ENCODE data around the gene LRRC23.
"Not testable (repeated sequence)": the region's sequence is repeated elsewhere in the genome, so short reads cannot be mapped to it uniquely, and the experiment has no call there.

Gene LRRC23, protein sequence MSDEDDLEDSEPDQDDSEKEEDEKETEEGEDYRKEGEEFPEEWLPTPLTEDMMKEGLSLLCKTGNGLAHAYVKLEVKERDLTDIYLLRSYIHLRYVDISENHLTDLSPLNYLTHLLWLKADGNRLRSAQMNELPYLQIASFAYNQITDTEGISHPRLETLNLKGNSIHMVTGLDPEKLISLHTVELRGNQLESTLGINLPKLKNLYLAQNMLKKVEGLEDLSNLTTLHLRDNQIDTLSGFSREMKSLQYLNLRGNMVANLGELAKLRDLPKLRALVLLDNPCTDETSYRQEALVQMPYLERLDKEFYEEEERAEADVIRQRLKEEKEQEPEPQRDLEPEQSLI

DNA sequence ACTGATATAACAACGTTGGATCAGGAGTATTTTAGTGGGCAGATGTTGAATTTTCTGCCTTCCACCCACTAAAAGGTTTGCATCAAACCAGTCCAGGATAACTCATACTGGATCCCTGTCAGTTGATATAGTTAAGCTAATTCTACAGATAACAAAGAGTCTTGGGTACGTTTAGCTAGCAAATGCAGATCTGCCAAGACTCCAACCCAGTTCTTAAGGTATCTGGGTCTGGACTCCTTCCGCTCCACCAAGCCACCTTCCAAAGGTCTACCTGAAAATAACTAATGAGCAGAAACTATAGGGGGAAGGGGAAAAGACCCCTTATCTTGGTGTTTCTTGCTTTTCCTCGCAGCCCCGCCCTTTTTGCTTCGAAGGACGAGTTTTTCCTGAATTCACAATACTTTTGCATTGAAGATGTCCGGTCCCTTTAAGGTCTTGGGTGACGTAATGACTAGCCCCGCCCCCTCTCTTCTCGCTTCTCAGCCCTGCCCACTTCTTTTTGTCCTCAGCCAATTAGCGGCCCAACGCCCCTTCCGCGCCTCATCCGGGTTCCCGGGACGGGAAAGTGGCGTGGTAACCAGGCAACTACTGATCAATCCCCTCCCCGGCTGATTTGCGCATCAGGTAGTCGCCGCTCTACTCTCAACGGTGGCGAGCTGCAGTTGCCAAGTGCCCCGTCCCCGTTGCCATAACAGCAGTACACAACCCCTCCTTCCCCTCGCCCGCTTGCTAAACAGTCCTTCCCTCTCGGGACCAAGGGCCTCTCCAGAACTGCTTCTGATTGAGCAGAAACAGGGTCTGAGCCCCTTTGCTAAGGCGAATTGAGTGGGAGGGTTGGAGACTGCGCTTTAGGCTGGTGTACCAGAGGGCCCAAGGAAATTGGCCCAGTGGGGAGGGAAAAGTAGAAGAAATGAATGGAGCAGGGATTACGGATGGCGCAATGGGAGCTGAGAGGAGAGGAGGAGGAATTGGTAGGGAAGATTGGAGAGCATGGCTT lies at the start of gene LRRC23:
LRRC23 (plus strand) TSS at position 543 of the 997 bp plus-strand sequence. CDS start 812 bp downstream, outside the sequence.
- H3K4me3 ChIP-seq (ENCODE audit: low read depth, low read length), result peak within 1 kb of the TSS; percentile 58

DNA sequence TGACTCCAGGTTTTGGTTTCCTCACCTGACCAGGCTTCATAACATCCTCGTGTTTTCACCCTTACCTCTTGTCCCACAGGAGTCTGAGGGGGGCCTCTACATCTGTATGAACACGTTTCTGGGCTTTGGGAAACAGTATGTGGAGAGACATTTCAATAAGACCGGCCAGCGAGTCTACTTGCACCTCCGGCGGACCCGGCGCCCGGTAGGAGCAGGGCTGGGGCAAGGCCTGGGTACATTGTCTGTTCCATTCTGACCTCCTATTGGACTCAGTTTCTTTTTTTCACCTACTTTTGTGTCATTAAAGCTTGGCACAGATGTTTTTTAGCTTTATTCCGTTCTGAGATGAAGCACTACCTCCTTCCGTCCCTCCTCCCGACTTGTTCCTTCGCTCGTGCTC lies 49.3 kb upstream of the LRRC23 start:
- H3K4me3 ChIP-seq (ENCODE audit: low read depth, low read length), result no peak overlapping the region

DNA sequence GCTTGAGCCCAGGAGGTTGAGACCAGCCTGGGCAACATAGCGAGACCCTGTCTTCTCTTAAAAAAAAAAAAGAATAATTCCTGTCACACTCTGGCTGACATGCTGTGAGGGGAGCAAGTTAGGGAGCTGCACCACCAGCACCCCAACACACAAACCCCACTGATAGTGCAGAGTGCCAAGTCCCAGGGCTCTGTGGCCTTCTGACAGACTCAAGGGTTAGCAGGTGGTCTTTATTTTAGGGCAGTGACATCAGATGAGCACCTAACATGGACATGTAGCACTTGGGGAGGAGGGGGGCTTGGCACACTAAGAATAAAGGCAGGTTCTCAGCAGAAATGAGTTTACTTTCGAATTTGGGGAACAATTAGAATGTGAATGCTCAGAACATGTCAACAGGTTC lies 45.8 kb upstream of the LRRC23 start:
- no peak overlapping the region for H3K4me3 ChIP-seq (ENCODE audit: low read depth, low read length)

DNA sequence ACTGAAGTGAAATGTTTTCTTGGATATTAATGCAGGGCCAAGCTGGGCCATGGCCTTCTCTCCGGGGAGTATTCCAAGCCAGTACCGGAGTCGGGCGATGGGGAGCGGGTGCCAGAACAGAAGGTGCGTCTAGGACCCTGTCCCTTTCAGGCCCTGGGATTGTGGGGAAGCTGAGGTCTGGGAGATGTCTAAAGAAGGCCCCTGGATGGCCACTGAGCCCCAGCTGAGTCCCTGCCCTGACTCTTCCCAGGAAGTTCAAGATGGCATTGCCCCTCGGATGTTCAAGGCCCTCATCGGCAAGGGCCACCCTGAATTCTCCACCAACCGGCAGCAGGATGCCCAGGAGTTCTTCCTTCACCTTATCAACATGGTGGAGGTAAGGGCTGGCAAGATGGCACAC lies 44.5 kb upstream of the LRRC23 start:
- no peak overlapping the region for H3K4me3 ChIP-seq (ENCODE audit: low read depth, low read length)

DNA sequence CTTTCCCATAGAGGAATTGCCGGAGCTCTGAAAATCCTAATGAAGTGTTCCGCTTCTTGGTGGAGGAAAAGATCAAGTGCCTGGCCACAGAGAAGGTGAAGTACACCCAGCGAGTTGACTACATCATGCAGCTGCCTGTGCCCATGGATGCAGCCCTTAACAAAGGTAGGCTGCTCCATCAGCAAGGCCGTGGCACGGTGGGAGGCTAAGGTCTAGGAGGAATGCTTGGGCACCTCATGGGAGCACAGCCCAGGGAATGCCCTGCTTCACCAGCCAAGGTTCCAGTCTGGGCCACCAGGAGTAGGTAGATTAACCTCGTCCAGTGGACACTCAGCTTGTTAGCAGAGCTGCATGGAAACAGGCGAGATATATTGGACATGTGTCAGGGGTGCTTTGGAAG lies 43.7 kb upstream of the LRRC23 start:
- no peak overlapping the region for H3K4me3 ChIP-seq (ENCODE audit: low read depth, low read length)

DNA sequence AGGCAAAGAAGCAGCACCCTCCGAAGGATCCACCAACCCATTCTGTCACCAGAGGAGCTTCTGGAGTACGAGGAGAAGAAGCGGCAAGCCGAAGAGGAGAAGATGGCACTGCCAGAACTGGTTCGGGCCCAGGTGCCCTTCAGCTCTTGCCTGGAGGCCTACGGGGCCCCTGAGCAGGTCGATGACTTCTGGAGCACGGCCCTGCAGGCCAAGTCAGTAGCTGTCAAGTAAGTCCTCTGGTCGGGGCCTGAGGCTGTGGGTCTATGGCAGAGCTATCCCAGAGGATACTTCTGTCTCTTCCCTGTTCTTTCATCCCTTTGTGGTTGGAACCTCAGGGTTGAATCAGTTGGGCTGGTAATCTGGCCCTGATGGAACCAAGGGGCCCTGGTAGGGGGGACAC lies 43.2 kb upstream of the LRRC23 start:
- H3K4me3 ChIP-seq (ENCODE audit: low read depth, low read length), result no peak overlapping the region

DNA sequence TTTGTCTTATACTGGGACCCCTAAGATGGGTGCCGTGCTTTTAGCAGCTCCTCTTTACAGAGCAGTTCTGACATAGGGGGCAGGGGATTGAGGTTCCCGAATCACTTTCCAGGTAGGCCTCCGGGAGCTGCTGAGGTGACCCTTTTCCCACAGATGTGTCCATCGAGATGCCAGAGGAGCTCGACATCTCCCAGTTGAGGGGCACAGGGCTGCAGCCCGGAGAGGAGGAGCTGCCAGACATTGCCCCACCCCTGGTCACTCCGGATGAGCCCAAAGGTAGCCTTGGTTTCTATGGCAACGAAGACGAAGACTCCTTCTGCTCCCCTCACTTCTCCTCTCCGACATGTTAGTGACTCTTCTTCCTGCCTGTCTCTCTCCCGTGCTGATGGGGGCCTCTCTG lies 41.6 kb upstream of the LRRC23 start:
- no peak overlapping the region for H3K4me3 ChIP-seq (ENCODE audit: low read depth, low read length)

DNA sequence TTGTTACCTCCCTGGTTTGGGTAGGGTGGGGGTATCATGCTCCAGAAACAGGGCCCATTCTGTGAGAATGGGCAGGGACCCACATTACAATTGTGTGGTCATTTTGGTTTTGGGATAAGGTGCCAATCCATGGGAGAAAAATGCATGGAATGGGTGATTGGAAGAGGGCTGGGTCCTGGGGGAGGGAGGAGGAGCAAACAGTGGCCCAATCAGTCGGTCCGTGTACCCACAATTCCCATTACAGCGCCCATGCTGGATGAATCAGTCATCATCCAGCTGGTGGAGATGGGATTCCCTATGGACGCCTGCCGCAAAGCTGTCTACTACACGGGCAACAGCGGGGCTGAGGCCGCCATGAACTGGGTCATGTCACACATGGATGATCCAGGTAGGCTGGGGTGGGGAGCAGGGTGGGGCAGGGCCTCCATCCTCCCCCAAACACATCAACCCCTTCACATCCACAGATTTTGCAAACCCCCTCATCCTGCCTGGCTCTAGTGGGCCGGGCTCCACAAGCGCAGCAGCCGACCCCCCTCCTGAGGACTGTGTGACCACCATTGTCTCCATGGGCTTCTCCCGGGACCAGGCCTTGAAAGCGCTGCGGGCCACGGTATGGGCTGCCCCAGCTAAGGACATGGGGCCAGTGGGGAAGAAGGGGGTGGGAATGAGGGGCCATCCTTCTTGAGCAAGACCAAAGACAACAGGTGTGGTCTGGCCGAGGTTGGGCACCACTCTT lies 40.9 kb upstream of the LRRC23 start:
- H3K4me3 ChIP-seq (ENCODE audit: low read depth, low read length), result no peak overlapping the region

DNA sequence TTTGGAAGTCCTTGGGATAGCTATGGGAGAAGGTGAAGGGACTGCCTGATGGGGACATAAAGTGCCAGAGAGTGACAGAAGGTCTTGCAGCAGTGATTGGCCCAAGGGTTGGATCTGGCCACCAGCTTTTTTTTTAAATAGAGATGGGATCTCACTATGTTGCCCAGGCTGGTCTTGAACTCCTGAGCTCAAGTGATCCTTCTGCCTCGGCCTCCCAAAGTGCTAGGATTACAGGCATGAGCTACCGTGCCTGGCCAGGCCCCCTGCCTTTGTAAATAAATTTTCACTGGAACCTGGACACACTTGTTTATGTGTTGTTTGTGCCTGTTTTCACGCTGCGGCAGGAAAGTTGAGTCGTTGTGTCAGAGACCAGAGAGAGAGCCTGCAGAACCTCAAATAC lies 39.3 kb upstream of the LRRC23 start:
- H3K4me3 ChIP-seq (ENCODE audit: low read depth, low read length), result not testable (repeated sequence)

DNA sequence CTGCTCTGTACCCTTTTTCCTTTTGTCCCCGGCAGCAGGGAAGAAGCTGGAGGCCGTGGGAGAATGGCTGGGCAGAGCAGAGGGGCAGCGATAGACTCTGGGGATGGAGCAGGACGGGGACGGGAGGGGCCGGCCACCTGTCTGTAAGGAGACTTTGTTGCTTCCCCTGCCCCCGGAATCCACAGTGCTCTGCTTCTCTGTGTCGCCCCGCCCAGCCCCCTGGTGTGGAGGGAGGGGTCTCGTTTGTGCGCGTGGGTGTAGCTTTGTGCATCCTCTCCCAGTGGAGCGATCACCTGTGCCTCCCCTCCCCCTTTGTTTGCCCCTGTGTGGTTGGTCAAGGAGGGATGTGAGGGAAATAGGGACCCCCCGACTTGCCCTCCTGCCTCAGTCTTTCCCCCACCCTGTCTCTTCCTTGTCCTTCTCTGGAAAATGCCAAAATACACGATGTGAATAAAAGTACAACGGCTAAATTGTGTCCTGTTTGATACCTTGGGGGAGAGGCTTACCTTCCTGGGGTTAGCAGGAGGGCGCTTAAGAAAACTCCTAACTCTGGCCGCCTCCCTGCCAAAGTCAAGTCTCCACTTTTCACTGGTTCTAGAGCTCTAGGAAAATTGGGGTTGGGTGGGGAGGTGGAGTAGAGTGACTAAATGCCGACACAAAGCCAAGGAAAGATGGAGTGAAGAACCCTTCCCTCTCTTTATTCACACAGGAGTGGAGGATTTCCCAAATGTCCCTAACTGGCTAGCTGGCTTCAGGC lies 38.3 kb upstream of the LRRC23 start:
- peak overlapping the region; percentile 54 for H3K4me3 ChIP-seq (ENCODE audit: low read depth, low read length)

DNA sequence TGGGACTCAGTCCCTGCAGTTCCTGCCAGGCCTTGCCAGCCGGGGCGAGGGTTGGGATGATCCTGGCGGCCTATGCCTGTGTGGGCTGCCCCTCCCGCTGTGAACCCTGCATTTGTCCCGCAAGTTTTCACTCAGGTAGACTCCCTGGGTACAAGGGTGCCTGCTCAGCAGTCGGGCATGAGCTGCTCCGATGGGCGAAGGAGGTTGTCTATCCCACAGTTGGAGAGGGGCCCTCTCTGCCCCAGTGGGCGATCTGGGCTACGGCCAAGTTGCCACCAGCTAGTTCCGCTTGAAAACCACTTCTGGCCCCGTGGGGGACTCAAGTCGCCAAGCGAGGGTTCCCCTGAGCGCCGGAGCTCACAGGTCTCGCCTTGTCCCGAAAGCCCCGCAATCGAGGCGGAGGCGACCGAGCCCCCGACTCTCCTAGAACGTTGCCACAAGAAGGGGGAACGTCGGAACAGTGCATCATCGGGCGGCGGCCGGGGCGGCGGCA lies 37.7 kb upstream of the LRRC23 start:
- peak overlapping the region; percentile 54 for H3K4me3 ChIP-seq (ENCODE audit: low read depth, low read length)

DNA sequence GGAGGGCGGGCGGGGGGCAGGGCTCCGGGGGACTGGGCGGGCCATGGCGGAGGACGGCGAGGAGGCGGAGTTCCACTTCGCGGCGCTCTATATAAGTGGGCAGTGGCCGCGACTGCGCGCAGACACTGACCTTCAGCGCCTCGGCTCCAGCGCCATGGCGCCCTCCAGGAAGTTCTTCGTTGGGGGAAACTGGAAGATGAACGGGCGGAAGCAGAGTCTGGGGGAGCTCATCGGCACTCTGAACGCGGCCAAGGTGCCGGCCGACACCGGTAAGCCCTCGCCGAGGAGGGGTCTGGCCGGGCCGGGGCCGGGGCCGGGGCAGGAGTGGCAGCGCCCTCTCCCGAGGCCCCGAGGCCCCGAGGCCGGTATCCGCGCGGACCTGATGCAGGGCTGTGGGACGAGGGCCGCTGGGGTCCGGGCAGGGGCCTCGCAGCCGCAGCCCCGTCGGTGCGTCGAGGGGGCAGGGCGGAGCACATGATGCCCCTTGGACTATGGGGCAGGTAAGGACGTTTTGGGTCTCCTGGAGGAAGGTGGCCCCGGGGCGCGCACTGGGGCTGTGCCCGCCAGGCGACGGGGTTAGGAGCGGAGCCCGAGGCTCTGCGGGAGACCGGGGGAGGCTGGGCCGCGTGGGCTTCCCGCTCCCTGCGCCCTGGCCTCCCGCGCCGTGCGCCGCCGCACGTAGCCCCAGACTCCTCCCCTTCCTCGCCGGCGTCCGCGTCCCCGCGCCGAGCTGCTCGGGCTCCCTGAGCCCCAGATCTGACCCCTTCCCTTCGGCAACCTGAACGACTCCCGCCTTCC lies 37.0 kb upstream of the LRRC23 start, which contains the start of gene TPI1:
TPI1 (plus strand) TSS at position 119 of the 798 bp plus-strand sequence; CDS start at position 155, 36 bp downstream.
- peak within 1 kb of the TSS; percentile 98 for H3K4me3 ChIP-seq (ENCODE audit: low read depth, low read length)

DNA sequence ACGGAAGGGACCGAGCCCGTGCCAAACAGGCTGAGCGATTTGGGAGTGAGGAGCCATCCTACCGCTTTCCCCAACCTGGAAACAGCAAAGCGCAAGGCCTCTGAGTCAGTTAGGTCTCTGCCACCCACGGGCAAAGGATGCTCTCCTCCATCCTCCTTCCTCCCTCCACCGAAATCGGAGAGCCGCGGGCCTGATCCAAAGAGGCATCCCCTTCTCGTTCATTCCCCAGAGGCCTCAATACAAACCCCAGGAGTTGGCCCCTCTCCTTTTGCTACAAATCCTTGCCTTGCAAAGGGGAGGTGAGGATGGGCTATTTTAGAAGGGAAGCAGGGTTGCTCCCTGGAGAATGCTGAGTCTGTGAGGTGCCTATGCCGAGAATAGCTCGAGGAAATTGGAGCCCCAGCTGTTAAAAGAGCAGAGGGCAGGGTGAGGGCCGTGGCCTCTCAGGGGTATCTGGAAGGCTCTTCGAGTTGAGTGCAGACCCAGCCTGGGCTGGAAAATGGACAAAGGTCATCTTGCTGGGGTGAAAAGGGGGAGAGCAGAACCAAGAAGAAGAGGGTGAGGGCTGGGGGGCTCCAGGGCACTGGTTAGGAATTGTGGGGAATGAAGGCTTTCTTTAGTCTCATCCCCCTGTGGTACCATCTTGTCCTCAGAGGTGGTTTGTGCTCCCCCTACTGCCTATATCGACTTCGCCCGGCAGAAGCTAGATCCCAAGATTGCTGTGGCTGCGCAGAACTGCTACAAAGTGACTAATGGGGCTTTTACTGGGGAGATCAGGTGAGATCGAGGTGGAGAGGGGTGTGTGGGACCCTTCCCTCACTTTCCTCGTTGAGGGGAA lies 36.2 kb upstream of the LRRC23 start:
- H3K4me3 ChIP-seq (ENCODE audit: low read depth, low read length), result peak overlapping the region; percentile 98

DNA sequence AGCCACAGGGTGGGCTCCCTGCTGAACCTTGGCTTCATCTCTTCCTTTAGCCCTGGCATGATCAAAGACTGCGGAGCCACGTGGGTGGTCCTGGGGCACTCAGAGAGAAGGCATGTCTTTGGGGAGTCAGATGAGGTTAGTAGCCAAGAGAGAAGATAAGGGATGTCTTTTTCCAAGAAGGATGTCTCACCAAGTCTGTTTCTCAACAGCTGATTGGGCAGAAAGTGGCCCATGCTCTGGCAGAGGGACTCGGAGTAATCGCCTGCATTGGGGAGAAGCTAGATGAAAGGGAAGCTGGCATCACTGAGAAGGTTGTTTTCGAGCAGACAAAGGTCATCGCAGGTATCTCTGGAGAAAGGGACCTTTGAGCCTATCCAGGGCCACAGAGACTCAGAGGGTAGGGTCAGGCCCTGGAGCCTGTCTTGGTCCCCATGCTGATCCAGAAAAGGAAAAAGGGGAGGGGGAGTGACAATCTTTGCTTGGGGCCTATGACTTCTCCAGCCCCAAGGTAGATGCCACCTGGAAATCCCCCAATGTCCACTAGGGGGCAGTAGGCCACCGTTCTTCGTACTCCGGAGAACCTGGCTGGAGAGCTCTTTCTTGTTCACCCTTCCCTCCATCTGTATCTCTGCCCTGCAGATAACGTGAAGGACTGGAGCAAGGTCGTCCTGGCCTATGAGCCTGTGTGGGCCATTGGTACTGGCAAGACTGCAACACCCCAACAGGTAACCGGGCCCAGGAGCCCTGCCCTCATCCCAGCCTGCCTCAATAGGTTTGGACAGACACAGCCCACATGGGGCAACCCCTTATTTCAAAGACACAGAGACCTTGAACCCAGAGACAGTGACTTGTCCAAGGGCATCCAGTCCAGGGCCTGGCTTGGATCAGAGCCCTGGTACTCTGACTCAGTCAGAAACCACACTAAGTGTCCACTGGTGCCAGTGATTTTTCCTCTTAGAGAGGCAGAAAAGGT lies 35.3 kb upstream of the LRRC23 start:
- peak overlapping the region; percentile 98 for H3K4me3 ChIP-seq (ENCODE audit: low read depth, low read length)

DNA sequence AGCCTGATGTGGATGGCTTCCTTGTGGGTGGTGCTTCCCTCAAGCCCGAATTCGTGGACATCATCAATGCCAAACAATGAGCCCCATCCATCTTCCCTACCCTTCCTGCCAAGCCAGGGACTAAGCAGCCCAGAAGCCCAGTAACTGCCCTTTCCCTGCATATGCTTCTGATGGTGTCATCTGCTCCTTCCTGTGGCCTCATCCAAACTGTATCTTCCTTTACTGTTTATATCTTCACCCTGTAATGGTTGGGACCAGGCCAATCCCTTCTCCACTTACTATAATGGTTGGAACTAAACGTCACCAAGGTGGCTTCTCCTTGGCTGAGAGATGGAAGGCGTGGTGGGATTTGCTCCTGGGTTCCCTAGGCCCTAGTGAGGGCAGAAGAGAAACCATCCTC lies 34.3 kb upstream of the LRRC23 start:
- H3K4me3 ChIP-seq (ENCODE audit: low read depth, low read length), result not testable (repeated sequence)

DNA sequence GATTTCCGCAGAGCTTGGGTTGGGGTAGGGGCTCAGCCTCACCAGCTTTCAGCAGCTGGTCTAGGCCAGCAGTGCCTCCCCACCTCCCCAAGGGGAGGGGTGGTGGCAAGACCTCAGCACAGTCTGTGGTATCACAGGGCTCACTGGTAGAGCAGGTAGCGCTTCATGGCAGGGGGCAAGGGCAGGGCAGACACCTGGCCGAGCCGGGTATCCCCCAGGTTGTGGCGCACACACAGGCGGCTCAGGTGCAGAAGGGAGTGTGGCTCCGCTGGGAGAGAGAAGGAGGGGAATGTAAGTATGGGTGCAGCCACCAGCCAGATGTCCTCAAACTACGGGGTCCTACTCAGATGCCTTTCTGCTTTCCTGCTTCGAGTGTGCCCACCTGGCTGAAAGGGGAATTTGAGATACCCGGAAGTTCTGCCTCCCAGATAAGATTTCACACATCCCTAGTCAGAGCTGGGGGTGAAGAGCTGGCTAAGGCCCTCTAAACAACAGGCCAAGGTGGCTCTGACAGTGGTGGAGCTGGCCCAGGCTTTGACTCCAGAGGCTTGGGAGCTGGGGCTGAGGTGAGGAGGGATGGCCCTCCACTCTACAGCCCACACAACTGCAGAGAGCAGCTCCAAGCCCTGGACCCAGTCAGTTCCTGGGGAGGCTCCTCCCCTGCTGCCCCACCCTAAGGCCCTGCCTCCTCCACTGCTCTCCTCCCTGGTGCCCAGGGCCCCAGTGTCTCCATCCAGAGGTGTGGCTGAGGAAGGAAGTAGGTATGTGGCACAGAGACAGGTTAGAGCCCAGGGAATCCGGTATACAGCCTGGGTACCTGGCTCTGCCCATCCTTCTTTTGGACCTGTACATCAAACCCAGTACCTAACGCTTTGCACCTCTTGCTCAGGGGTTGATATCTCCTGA lies 33.3 kb upstream of the LRRC23 start:
- H3K4me3 ChIP-seq (ENCODE audit: low read depth, low read length), result peak overlapping the region; percentile 77

All from iPS-11a (cell line).